ENCODE data around the gene MYT1. TPM values are rescaled to one million over a fixed set of nuclear protein-coding genes. Genes with fewer than 3 reads are reported as not detected.

MYT1 gene
- polyA plus RNA-seq, 1 of the 3 experiments (the other 2 are of a cell fraction), result 0.10 TPM

DNA sequence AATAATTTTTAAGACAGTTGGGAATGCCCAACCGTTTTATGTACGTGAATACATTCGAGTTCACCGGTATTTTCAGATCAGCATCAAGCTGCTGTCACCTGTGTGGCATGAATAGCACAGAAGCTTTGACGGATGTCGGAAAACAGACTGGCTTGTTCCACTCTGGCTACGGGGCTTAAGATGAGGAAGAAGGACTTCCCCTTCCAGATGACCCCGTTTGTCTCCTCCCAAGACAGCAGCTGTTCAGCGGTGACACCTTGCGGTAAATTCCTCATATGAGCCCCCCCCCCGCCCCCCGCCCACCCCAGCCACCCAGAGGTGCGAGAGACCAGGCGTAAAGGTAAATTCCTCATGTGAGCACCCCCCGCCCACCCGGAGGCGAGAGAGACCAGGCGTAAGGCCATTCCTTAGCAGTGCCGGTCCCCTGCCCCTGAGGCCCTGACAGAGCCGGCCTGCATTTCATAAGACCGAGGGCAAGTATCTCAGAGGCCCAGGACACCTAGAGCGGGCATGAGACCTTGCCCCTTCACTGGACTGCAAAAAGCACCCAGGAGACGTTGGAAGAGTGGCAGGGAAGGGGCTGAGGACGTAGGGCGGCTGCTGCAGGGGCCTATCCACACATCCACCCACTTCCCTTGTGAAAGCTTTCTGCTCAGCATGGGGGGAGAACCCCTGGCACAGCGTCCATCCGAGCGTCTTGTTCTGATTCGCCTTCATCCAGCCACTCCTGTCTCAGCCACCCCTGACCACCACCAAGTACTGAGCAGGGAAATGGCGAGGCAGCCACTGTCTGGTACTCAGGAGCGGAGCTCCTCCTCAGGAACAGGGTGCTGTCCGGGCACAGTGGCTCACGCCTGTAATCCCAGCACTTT lies 84.0 kb downstream of the MYT1 start:
- H2AFZ ChIP-seq (ENCODE audit: low read depth), result no peak overlapping the region
- H3K36me3 ChIP-seq (replicated peaks in 1 of 2; ENCODE audit: control insufficient read depth in 1 of 2, insufficient read depth in 2 of 2, low read length in 1 of 2), result no peaks in the 10 kb centered on the region
- WGBS (ENCODE audit: low lambda C conversion rate), result 59% methylated on average over 29 of the region's 33 CpGs
- no peaks in the 10 kb centered on the region for H3K9me2 ChIP-seq
- no peak overlapping the region for H3K4me2 ChIP-seq
- CTCF ChIA-PET, result interaction anchor here (1.0 to 1.2 kb wide), 4 partner anchors 7 to 127 kb away, joined by 3 to 5 read pairs (median 3); partner anchors contain the start of gene PCMTD2
- no peaks in the 10 kb centered on the region for H3K79me2 ChIP-seq (ENCODE audit: insufficient read depth)
- no peak overlapping the region for H3K9ac ChIP-seq
- H3K9me3 ChIP-seq, result no peaks in the 10 kb centered on the region
- no peak for TF ChIP-seq FOXJ3 (CRISPR knock-in tag; IDR thresholded peaks at IDR 0.05)
- no peak for TF ChIP-seq TEAD4 (IDR thresholded peaks at IDR 0.05; ENCODE audit: borderline replicate concordance, insufficient read depth)
- H4K20me1 ChIP-seq (ENCODE audit: insufficient read depth), result no peaks in the 10 kb centered on the region
- no peak overlapping the region for H3K4me3 ChIP-seq (ENCODE audit: low read depth in 2 of 2, low read length in 1 of 2)
- H3F3A ChIP-seq (replicated peaks; ENCODE audit: insufficient read depth), result no peaks in the 10 kb centered on the region
- POLR2A ChIA-PET, result no interaction called here
- H3K4me1 ChIP-seq (ENCODE audit: control insufficient read depth in 1 of 2, insufficient read depth in 2 of 2, low read depth in 1 of 2, low read length in 1 of 2), result no peaks in the 10 kb centered on the region
- DNase-seq, result no peak
- H3K27me3 ChIP-seq (ENCODE audit: insufficient read depth), result peaks cover 14% of the 10 kb centered on the region
- H3K27ac ChIP-seq (ENCODE audit: low read depth in 2 of 2, low read length in 1 of 2), result no peak overlapping the region

GRCh38 chr20:64250027-64250426 lies 85.8 kb downstream of the MYT1 start:
- Histone ChIP-seq H3K9me2 (no peaks in the 10 kb centered on the region), H3K9ac (no peak overlapping the region), H3K79me2 (ENCODE audit: insufficient read depth) (no peaks in the 10 kb centered on the region), H3K4me2 (no peak overlapping the region), H2AFZ (ENCODE audit: low read depth) (no peak overlapping the region), H3F3A (replicated peaks; ENCODE audit: insufficient read depth) (no peaks in the 10 kb centered on the region), H3K36me3 (replicated peaks in 1 of 2; ENCODE audit: control insufficient read depth in 1 of 2, insufficient read depth in 2 of 2, low read length in 1 of 2) (no peaks in the 10 kb centered on the region), H4K20me1 (ENCODE audit: insufficient read depth) (no peaks in the 10 kb centered on the region), H3K4me1 (ENCODE audit: control insufficient read depth in 1 of 2, insufficient read depth in 2 of 2, low read depth in 1 of 2, low read length in 1 of 2) (peaks cover 0 to 4% of the 10 kb centered on the region in 2 experiments; a peak in 2 of 4 replicates), H3K4me3 (ENCODE audit: low read depth in 2 of 2, low read length in 1 of 2) (no peak overlapping the region), H3K9me3 (no peaks in the 10 kb centered on the region), H3K27ac (ENCODE audit: low read depth in 2 of 2, low read length in 1 of 2) (no peak overlapping the region), H3K27me3 (ENCODE audit: insufficient read depth) (peaks cover 4% of the 10 kb centered on the region)
- TF ChIP-seq TEAD4 (IDR thresholded peaks at IDR 0.05; ENCODE audit: borderline replicate concordance, insufficient read depth) (no peak), RXRA (IDR thresholded peaks at IDR 0.05; ENCODE audit: borderline replicate concordance, low read depth) (no peak), REST (IDR thresholded peaks at IDR 0.05; ENCODE audit: low read depth, low read length) (no peak), NRF1 (IDR thresholded peaks at IDR 0.05; ENCODE audit: low read depth, low read length) (no peak), MEF2A (IDR thresholded peaks at IDR 0.05; ENCODE audit: borderline replicate concordance, low read depth) (no peak), FOXM1 (IDR thresholded peaks at IDR 0.05; ENCODE audit: low read depth) (no peak), SIN3A (IDR thresholded peaks at IDR 0.05; ENCODE audit: borderline replicate concordance, low read depth, low read length) (no peak), NFIC (IDR thresholded peaks at IDR 0.05; ENCODE audit: borderline replicate concordance) (no peak), CHD2 (IDR thresholded peaks at IDR 0.05; ENCODE audit: low read length, partially characterized antibody) (no peak), EZH2phosphoT487 (IDR thresholded peaks at IDR 0.05; ENCODE audit: borderline replicate concordance, low read depth) (no peak), RFX5 (IDR thresholded peaks at IDR 0.05; ENCODE audit: low read length) (no peak)
- TF ChIP-seq, protein P1, sequence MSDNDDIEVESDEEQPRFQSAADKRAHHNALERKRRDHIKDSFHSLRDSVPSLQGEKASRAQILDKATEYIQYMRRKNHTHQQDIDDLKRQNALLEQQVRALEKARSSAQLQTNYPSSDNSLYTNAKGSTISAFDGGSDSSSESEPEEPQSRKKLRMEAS (IDR thresholded peaks at IDR 0.05; ENCODE audit: low read depth), result no peak
- WGBS (ENCODE audit: low lambda C conversion rate), result 50% methylated on average over 2 of the region's 2 CpGs
- CTCF ChIA-PET, result no interaction called here
- no peak for DNase-seq
- POLR2A ChIA-PET, result no interaction called here
